Lower lobe of right lung (tissue), 2 donors: ENCODE measurements around the gene PSME4. TPM values are rescaled to one million over a fixed set of nuclear protein-coding genes. Genes with fewer than 3 reads are reported as not detected.
"Not testable (repeated sequence)": the region's sequence is repeated elsewhere in the genome, so short reads cannot be mapped to it uniquely, and the experiment has no call there.

Experiments used
- ATAC-seq, 2 donors: fragments of 200-7000 bp; cut with Tn5 transposase; one replicate each; pipeline ENCODE4 v1.9.1; 2020 to 2022; ENCODE audit warnings: mild to moderate bottlenecking in 2 of 2, moderate library complexity in 2 of 2
- DNase-seq: peaks from one replicate; pipeline ENCODE4 v3.0.0-alpha.2; 2020
- H3K27ac ChIP-seq: fragments of 200-600 bp; one replicate; pipeline ENCODE4 v1.8.0; 2022
- H3K27me3 ChIP-seq: fragments of 200-600 bp; one replicate; pipeline ENCODE4 v1.8.0; 2022; ENCODE audit warnings: low read depth
- H3K36me3 ChIP-seq: fragments of 200-600 bp; one replicate; pipeline ENCODE4 v1.8.0; 2022; ENCODE audit warnings: mild to moderate bottlenecking
- H3K4me1 ChIP-seq: fragments of 200-600 bp; one replicate; pipeline ENCODE4 v1.8.0; 2022
- H3K4me3 ChIP-seq: fragments of 200-600 bp; one replicate; pipeline ENCODE4 v1.8.0; 2022; ENCODE audit warnings: mild to moderate bottlenecking
- H3K9me3 ChIP-seq: fragments of 200-600 bp; one replicate; pipeline ENCODE4 v1.8.0; 2022
- intact Hi-C: fragments of 100-400 bp; cut with DNase I; formaldehyde crosslinking; loops from one replicate; pipeline ENCODE4 v1.11.0; 2022
- total RNA-seq: library from RNA; stranded (reverse); fragmentation: NEBNext Ultra II Directional; extraction: Animal tissue kit (Norgen Biotek cat#: 25700); gene quantifications from one replicate; pipeline ENCODE4 v1.2.1, GENCODE V29; 2021
- TF ChIP-seq, protein P1 (sequence below): fragments of 200-600 bp; IDR thresholded peaks from one replicate; pipeline ENCODE4 v1.8.0; 2022; ENCODE audit warnings: antibody characterized with exemption, mild to moderate bottlenecking
- donor health status: DM: no; HTN: yes; CAD: no; lungs with severe emphysema.

The PSME4 gene
- total RNA-seq, 1 donor from 2014 or later: 42.9 TPM

DNA sequence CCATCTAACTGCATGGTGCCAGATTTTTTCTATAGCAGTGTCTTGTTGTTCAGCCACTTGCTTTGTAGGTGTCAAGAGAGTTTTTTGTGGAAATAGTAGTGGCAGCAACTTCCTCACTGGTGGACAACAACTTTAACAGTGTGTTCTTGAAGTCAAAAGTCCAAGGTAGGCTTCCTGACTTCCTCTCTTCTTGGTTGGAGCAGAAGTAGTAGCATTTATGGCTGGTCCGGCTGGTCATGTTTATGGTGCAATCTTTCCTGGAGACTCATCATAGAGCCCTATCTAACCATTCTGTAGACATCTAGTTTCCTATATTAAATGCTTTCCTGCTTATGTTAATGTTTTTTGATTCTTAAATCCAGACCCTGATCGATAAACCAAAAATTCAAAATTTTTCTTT is 122.7 kb downstream of the PSME4 start:
- ATAC-seq (peak in 1 of 2 donors; percentile 19), DNase-seq (no peak)
- no peaks in the 10 kb centered on the region for H3K4me1 ChIP-seq
- no peak overlapping the region for H3K4me3 ChIP-seq
- intact Hi-C loops: no loop called here
- H3K9me3 ChIP-seq: no peaks in the 10 kb centered on the region
- no peak overlapping the region for H3K27ac ChIP-seq
- TF ChIP-seq, protein P1, sequence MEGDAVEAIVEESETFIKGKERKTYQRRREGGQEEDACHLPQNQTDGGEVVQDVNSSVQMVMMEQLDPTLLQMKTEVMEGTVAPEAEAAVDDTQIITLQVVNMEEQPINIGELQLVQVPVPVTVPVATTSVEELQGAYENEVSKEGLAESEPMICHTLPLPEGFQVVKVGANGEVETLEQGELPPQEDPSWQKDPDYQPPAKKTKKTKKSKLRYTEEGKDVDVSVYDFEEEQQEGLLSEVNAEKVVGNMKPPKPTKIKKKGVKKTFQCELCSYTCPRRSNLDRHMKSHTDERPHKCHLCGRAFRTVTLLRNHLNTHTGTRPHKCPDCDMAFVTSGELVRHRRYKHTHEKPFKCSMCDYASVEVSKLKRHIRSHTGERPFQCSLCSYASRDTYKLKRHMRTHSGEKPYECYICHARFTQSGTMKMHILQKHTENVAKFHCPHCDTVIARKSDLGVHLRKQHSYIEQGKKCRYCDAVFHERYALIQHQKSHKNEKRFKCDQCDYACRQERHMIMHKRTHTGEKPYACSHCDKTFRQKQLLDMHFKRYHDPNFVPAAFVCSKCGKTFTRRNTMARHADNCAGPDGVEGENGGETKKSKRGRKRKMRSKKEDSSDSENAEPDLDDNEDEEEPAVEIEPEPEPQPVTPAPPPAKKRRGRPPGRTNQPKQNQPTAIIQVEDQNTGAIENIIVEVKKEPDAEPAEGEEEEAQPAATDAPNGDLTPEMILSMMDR: no peak
- no peaks in the 10 kb centered on the region for H3K27me3 ChIP-seq
- no peaks in the 10 kb centered on the region for H3K36me3 ChIP-seq

DNA sequence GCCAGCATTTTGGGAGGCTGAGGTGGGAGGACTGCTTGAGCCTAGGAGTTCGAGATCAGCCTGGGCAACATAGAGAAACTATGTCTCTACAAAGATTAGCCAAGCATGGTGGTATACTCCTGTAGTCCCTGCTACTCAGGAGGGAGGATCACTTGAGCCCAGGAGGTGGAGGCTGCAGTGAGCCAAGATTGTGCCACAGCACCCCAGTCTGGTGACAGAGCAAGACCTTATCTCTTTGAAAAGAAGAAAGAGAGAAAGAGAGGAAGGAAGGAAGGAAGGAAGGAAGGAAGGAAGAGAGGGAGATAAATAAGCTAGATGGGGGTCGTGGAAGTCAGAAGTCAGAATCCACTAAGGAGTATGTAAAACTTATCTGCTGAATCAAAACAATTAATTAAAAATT is 127.2 kb downstream of the PSME4 start:
- intact Hi-C loops: no loop called here
- H3K27ac ChIP-seq: no peak overlapping the region
- H3K36me3 ChIP-seq: no peaks in the 10 kb centered on the region
- no peaks in the 10 kb centered on the region for H3K4me1 ChIP-seq
- no peak for DNase-seq
- no peak overlapping the region for H3K4me3 ChIP-seq
- no peaks in the 10 kb centered on the region for H3K9me3 ChIP-seq
- no peaks in the 10 kb centered on the region for H3K27me3 ChIP-seq
- ATAC-seq: no peak
- TF ChIP-seq, protein P1: no peak

DNA sequence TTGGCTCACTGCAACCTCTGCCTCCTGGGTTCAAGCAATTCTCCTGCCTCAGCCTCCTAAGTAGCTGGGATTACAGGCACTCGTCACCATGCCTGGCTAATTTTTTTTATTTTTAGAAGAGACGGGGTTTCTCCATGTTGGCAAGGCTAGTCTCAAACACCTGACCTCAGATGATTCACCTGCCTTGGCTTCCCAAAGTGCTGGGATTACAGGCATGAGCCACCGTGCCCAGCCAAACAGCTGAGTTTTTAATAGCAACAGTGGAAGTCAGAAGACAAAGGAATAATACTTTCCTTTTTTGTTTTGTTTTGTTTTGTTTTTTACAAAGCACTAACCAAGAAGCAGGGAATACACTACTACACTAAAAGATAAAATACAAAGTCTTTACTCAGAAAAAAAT is 127.9 kb downstream of the PSME4 start:
- DNase-seq: no peak
- TF ChIP-seq, protein P1: no peak
- H3K4me3 ChIP-seq: no peak overlapping the region
- H3K27me3 ChIP-seq: no peaks in the 10 kb centered on the region
- no peak overlapping the region for H3K27ac ChIP-seq
- ATAC-seq: no peak
- no peaks in the 10 kb centered on the region for H3K4me1 ChIP-seq
- intact Hi-C loops: no loop called here
- H3K9me3 ChIP-seq: no peaks in the 10 kb centered on the region
- no peaks in the 10 kb centered on the region for H3K36me3 ChIP-seq

DNA sequence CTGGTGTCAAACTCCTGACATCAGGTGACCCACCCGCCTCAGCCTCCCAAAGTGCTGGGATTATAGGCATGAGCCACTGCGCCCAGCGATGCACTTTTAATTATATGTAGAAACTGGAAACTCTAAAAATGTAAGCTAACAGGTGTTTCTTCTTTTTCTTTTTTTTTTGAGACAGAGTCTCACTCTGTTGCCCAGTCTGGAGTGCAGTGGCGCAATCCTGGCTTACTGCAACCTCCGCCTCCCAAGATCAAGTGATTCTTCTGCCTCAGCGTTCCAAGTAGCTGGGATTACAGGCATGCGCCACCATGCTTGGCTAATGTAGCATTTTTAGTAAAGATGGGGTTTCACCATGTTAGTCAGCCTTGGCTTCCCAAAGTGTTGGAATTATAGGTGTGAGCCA is 129.1 kb downstream of the PSME4 start:
- DNase-seq, H3K27ac ChIP-seq, H3K27me3 ChIP-seq, H3K4me3 ChIP-seq, ATAC-seq, H3K36me3 ChIP-seq, H3K9me3 ChIP-seq, intact Hi-C loops, H3K4me1 ChIP-seq: not testable (repeated sequence)

DNA sequence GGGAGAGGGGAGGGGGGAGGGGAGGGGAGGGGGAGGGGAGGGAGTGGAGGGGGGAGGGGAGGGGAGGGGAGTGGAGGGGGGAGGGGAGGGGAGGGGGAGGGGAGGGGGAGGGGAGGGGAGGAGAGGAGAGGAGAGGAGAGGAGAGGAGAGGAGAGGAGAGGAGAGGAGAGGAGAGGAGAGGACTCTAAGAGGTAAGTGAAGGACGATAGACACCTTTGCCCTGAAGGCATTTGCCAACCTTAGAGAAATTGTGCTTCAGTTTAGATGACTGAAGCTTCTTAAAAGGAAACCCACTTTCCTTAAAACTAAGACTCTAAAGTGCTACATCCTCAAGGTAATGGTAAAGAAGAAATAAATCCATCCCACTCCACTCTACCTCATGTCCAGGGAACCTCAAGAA is 130.2 kb downstream of the PSME4 start:
- DNase-seq (no peak), ATAC-seq (no peak)
- Histone ChIP-seq H3K4me3 (no peak overlapping the region), H3K27ac (no peak overlapping the region), H3K4me1 (no peaks in the 10 kb centered on the region), H3K36me3 (peaks cover 4% of the 10 kb centered on the region), H3K9me3 (no peaks in the 10 kb centered on the region), H3K27me3 (no peaks in the 10 kb centered on the region)
- intact Hi-C loops: no loop called here
- TF ChIP-seq, protein P1: no peak

DNA sequence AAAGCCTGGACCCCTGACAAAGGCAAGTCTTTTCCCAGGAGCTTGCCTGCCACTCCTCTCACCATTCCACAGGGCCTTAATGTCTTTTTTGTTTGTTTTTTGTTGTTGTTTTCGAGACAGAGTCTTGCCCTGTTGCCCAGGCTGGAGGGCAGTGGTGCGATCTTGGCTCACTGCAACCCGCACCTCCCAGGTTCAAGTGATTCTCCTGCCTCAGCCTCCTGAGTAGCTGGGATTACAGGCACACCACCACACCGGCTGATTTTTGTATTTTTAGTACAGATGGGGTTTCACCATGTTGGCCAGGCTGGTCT is 140.9 kb downstream of the PSME4 start:
- DNase-seq, H3K9me3 ChIP-seq, H3K4me1 ChIP-seq, H3K27ac ChIP-seq, intact Hi-C loops, ATAC-seq, H3K36me3 ChIP-seq, H3K4me3 ChIP-seq, H3K27me3 ChIP-seq: not testable (repeated sequence)
